Coronary artery (tissue), 2 donors: ENCODE measurements around the gene DAZAP2.
"Not testable (repeated sequence)": the region's sequence is repeated elsewhere in the genome, so short reads cannot be mapped to it uniquely, and the experiment has no call there.

ENCODE experiments used
- DNase-seq: peaks from one replicate; pipeline ENCODE4 v3.0.0-alpha.2; 2017; ENCODE audit warnings: low spot score
- H3K27ac ChIP-seq, 2 donors: fragments of 200-600 bp; sonication (generic); one replicate each; pipeline ENCODE4 v1.5.1; 2016 to 2019
- H3K4me3 ChIP-seq: fragments of 200-600 bp; sonication (generic); 2 replicates; pipeline ENCODE4 v1.5.1; 2016; ENCODE audit warnings: mild to moderate bottlenecking, moderate library complexity
- CTCF ChIP-seq: fragments of 200-600 bp; sonication (generic); IDR thresholded peaks from one replicate; pipeline ENCODE4 v1.5.1; 2019; ENCODE audit warnings: antibody characterized with exemption

The DAZAP2 gene

DNA sequence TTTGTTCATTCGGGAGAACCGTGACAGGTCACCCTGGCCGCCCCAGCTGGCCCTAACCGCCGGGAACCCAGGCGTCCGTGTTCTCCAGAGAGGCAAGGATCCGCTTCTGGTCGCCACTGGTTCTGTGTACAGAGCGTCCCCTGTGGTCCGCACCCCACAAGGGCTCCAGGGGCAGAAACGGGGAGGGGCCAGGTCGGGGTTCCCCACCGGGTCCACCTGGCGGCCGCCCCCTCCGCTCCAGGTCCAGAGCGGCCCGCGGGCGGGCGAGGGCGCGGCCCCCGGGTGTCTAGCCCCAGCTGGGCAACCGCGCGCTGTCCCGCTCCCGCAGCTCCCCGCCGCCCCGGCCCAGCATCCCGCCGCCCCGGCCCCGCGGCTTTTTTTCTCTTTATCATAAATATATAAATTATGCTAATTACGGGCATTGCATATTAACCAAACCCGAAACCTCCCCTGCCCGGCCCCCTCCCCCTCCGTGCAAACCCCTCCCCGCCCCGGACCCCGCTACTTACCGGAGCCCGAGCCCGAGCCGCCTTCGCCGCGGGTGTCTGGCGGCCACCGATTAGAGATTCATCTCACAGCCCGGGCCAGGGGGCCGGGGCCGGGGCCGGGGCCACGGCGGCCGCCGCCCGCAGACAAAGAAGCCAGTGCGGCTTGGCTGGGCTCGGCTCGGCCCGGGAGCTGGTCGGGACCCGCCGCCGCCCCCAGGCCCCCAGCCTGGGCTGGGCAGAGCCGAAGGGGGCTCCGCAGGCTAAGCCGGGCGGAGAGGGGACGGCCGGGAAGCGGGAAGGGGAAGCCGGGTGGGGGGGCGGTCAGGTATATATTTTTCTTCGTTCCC, 21.3 kb upstream of the DAZAP2 start:
- DNase-seq: peak; percentile 82
- peak overlapping the region; percentile 98 to 100 for H3K27ac ChIP-seq
- peak overlapping the region; percentile 95 for H3K4me3 ChIP-seq
- TF ChIP-seq CTCF: no peak

- peak; percentile 89 for DNase-seq
- Histone ChIP-seq H3K4me3 (peak within 1 kb of the TSS; percentile 95), H3K27ac (peak within 1 kb of the TSS; percentile 98 to 100)
- TF ChIP-seq CTCF: peak; percentile 78
Measured at GRCh38 chr12:51217968-51218606, 20.5 kb upstream of the DAZAP2 start, which contains the start of gene POU6F1. TSS of gene POU6F1 (minus strand) at chr12:51218062. CDS start at chr12:51206836, 11,226 bp downstream.

- no peak for DNase-seq
Measured at GRCh38 chr12:51218607-51219161, 19.9 kb upstream of the DAZAP2 start.

GRCh38 chr12:51219322-51219721, 19.3 kb upstream of the DAZAP2 start:
- H3K4me3 ChIP-seq: peak overlapping the region; percentile 95
- DNase-seq: no peak

More at GRCh38 chr12:51218607-51219161, 19.9 kb upstream of the DAZAP2 start:
- Histone ChIP-seq H3K4me3 (peak overlapping the region; percentile 95), H3K27ac (peak overlapping the region; percentile 98 to 100)
- no peak for TF ChIP-seq CTCF

DNA sequence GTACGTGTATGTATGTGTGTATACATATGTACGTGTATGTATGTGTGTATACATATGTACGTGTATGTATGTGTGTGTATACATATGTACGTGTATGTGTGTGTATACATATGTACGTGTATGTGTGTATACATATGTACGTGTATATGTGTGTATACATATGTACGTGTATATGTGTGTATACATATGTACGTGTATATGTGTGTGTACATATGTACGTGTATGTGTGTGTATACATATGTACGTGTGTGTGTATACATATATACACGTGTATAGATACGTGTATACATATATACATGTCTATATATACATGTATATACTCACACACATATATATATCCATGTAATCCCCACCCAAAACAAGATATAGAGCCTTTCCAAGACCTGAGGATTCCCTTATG, 18.8 kb upstream of the DAZAP2 start:
- H3K27ac ChIP-seq, H3K4me3 ChIP-seq, DNase-seq: not testable (repeated sequence)

More at GRCh38 chr12:51219322-51219721, 19.3 kb upstream of the DAZAP2 start:
- H3K27ac ChIP-seq: peak overlapping the region in 1 of 2 donors; percentile 100
- TF ChIP-seq CTCF: no peak

GRCh38 chr12:51222461-51222860, 16.2 kb upstream of the DAZAP2 start:
- Histone ChIP-seq H3K4me3 (no peak overlapping the region), H3K27ac (no peak overlapping the region)
- no peak for TF ChIP-seq CTCF
- DNase-seq: no peak

- TF ChIP-seq CTCF: no peak
- Histone ChIP-seq H3K27ac (no peak overlapping the region), H3K4me3 (no peak overlapping the region)
- DNase-seq: no peak
Measured at GRCh38 chr12:51224625-51225024, 14.0 kb upstream of the DAZAP2 start.
